ENCODE measurements around the gene JTB. TPM values are rescaled to one million over a fixed set of nuclear protein-coding genes. Genes with fewer than 3 reads are reported as not detected.
A peak's percentile ranks its signal among the peaks of the same experiment; 100 is the strongest.

JTB gene
- total and polyA plus RNA-seq, 9 of the 15 experiments (the other 6 are each of a cell fraction or from before 2014, with no cell fraction given), result 24.7 to 308 (median 151) TPM

DNA sequence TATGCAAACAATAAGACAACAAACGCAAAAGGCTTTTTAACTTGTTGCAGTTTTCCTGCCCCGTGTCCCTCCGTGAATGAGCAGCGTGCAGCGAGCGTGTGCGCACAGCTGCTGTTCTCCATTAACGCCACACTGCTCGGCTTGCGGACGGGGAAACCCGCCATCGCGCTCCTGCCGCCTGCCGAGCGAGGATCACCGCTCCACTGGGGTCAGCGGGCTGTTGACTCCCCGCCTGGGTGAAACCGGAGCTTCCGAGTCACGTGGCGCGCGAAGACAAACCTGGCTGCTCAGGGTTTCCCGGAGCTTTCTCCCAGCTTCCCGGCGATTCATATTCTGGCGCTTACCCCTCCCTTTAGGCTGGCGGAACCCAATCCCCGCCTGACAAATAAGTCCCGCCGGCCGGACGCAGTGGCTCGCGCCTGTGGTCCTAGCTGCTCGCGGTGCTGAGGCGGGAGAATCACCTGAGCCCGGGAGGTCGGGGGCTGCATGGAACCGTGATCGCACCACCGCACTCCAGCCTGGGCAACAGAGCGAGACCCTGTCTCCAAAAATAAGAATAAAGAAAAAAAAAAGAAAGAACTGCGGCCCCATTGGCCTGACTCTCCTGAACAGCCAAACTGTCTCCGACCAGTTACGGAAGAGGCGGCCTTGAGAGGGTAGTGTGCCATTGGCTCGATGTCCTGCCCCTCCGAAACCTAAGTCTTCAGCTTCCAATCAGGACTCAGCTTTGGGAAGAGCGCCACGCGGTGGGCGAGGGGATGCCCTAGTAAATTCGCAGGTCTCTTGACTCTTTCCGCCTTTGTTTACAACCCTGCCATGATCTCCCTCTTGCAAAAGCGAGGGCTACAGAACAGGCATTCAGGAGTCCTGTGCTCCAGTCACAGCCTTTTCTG is 10.1 kb downstream of the JTB start, which contains the start of gene CREB3L4 (continued):
- TF ChIP-seq, protein P1, sequence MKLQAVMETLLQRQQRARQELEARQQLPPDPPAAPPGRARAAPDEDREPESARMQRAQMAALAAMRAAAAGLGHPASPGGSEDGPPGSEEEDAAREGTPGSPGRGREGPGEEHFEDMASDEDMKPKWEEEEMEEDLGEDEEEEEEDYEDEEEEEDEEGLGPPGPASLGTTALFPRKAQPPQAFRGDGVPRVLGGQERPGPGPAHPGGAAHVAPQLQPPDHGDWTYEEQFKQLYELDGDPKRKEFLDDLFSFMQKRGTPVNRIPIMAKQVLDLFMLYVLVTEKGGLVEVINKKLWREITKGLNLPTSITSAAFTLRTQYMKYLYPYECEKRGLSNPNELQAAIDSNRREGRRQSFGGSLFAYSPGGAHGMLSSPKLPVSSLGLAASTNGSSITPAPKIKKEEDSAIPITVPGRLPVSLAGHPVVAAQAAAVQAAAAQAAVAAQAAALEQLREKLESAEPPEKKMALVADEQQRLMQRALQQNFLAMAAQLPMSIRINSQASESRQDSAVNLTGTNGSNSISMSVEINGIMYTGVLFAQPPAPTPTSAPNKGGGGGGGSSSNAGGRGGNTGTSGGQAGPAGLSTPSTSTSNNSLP (IDR thresholded peaks at IDR 0.05; ENCODE audit: borderline replicate concordance, low read depth, low read length), result no peak
- TF ChIP-seq SRSF1 (IDR thresholded peaks at IDR 0.05; ENCODE audit: low read depth, low read length) (no peak), NFIC (IDR thresholded peaks at IDR 0.05) (peak; percentile 27), DACH1 (IDR thresholded peaks at IDR 0.05; ENCODE audit: partially characterized antibody) (no peak), MECOM (CRISPR knock-in tag; IDR thresholded peaks at IDR 0.05) (no peak)
- TF ChIP-seq, protein P2, sequence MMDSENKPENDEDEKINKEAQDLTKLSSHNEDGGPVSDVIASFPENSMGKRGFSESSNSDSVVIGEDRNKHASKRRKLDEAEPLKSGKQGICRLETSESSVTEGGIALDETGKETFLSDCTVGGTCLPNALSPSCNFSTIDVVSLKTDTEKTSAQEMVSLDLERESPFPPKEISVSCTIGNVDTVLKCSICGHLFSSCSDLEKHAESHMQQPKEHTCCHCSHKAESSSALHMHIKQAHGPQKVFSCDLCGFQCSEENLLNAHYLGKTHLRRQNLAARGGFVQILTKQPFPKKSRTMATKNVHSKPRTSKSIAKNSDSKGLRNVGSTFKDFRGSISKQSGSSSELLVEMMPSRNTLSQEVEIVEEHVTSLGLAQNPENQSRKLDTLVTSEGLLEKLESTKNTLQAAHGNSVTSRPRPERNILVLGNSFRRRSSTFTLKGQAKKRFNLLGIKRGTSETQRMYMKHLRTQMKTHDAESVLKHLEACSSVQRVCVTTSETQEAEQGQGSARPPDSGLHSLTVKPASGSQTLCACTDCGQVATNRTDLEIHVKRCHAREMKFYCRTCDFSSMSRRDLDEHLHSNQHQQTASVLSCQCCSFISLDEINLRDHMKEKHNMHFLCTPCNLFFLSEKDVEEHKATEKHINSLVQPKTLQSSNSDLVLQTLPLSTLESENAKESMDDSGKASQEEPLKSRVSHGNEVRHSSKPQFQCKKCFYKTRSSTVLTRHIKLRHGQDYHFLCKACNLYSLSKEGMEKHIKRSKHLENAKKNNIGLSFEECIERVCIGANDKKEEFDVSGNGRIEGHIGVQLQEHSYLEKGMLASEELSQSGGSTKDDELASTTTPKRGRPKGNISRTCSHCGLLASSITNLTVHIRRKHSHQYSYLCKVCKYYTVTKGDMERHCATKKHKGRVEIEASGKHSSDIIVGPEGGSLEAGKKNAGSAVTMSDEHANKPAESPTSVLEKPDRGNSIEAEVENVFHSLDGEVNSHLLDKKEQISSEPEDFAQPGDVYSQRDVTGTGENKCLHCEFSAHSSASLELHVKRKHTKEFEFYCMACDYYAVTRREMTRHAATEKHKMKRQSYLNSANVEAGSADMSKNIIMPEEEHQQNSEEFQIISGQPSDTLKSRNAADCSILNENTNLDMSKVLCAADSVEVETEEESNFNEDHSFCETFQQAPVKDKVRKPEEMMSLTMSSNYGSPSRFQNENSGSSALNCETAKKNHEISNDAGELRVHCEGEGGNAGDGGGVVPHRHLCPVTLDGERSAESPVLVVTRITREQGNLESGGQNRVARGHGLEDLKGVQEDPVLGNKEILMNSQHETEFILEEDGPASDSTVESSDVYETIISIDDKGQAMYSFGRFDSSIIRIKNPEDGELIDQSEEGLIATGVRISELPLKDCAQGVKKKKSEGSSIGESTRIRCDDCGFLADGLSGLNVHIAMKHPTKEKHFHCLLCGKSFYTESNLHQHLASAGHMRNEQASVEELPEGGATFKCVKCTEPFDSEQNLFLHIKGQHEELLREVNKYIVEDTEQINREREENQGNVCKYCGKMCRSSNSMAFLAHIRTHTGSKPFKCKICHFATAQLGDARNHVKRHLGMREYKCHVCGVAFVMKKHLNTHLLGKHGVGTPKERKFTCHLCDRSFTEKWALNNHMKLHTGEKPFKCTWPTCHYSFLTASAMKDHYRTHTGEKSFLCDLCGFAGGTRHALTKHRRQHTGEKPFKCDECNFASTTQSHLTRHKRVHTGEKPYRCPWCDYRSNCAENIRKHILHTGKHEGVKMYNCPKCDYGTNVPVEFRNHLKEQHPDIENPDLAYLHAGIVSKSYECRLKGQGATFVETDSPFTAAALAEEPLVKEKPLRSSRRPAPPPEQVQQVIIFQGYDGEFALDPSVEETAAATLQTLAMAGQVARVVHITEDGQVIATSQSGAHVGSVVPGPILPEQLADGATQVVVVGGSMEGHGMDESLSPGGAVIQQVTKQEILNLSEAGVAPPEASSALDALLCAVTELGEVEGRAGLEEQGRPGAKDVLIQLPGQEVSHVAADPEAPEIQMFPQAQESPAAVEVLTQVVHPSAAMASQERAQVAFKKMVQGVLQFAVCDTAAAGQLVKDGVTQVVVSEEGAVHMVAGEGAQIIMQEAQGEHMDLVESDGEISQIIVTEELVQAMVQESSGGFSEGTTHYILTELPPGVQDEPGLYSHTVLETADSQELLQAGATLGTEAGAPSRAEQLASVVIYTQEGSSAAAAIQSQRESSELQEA (IDR thresholded peaks at IDR 0.05; ENCODE audit: low read depth), result no peak
